DOHH2 (cell line): Measurements from ENCODE around the gene TMEM212.

Experiments used
- H3F3A ChIP-seq: fragments of 200-600 bp; sonication (generic), shearing (Covaris generic); 2 replicates; pipeline ENCODE4 v1.6.0; 2016; ENCODE audit warnings: antibody characterized with exemption, mild to moderate bottlenecking; ENCODE audit not compliant: control insufficient read depth, insufficient read depth
- H3K27ac ChIP-seq: fragments of 200-600 bp; sonication (generic); 2 replicates; pipeline ENCODE4 v1.5.1; 2014; ENCODE audit warnings: low read depth, mild to moderate bottlenecking, low read length, moderate library complexity
- H3K27me3 ChIP-seq: fragments of 200-600 bp; sonication (generic); 2 replicates; pipeline ENCODE4 v1.6.1; 2014; ENCODE audit warnings: mild to moderate bottlenecking, low read length, mixed read lengths; ENCODE audit not compliant: control insufficient read depth
- H3K36me3 ChIP-seq: fragments of 200-600 bp; sonication (generic); 2 replicates; pipeline ENCODE4 v1.6.1; 2014; ENCODE audit warnings: mild to moderate bottlenecking, low read length, moderate library complexity, mixed read lengths; ENCODE audit not compliant: control insufficient read depth
- H3K4me1 ChIP-seq: fragments of 200-600 bp; sonication (generic); 2 replicates; pipeline ENCODE4 v1.6.1; 2014; ENCODE audit warnings: mild to moderate bottlenecking, low read length, mixed read lengths; ENCODE audit not compliant: control insufficient read depth
- H3K4me2 ChIP-seq: fragments of 200-600 bp; sonication (generic); 2 replicates; pipeline ENCODE4 v1.6.0; 2014; ENCODE audit warnings: mild to moderate bottlenecking, low read length, moderate library complexity
- H3K4me3 ChIP-seq: fragments of 200-600 bp; sonication (generic); 2 replicates; pipeline ENCODE4 v1.5.1; 2014; ENCODE audit warnings: mild to moderate bottlenecking, low read length, mixed read lengths
- H3K79me2 ChIP-seq: fragments of 200-600 bp; sonication (generic); 2 replicates; pipeline ENCODE4 v1.6.1; 2014; ENCODE audit warnings: mild to moderate bottlenecking, low read length, mixed read lengths; ENCODE audit not compliant: control insufficient read depth
- H3K9me2 ChIP-seq: fragments of 200-600 bp; sonication (generic); replicated peaks from 2 replicates; pipeline ENCODE4 v1.6.1; 2014; ENCODE audit warnings: mild to moderate bottlenecking, low read length, mixed read lengths; ENCODE audit not compliant: control insufficient read depth
- H3K9me3 ChIP-seq: fragments of 200-600 bp; sonication (generic); 2 replicates; pipeline ENCODE4 v1.6.1; 2014; ENCODE audit warnings: antibody characterized with exemption, low read length, mixed read lengths; ENCODE audit not compliant: control insufficient read depth, insufficient read depth
- H4K20me1 ChIP-seq: fragments of 200-600 bp; sonication (generic); 2 replicates; pipeline ENCODE4 v1.6.0; 2014; ENCODE audit warnings: low read depth, mild to moderate bottlenecking, antibody characterized with exemption, low read length, moderate library complexity; ENCODE audit not compliant: control insufficient read depth, insufficient read depth
- EZH2phosphoT487 ChIP-seq: fragments of 200-600 bp; sonication (generic); IDR thresholded peaks from 2 replicates; pipeline ENCODE4 v1.6.1; 2017; ENCODE audit warnings: borderline replicate concordance, mild to moderate bottlenecking, antibody characterized with exemption, low read length, moderate library complexity, mixed read lengths
- TF ChIP-seq, protein P1 (sequence below): fragments of 200-600 bp; sonication (generic); IDR thresholded peaks from one replicate; pipeline ENCODE4 v1.5.1; 2014; ENCODE audit warnings: antibody characterized with exemption, mild to moderate bottlenecking, low read depth, low read length; ENCODE audit not compliant: poor library complexity, severe bottlenecking

Gene TMEM212

DNA sequence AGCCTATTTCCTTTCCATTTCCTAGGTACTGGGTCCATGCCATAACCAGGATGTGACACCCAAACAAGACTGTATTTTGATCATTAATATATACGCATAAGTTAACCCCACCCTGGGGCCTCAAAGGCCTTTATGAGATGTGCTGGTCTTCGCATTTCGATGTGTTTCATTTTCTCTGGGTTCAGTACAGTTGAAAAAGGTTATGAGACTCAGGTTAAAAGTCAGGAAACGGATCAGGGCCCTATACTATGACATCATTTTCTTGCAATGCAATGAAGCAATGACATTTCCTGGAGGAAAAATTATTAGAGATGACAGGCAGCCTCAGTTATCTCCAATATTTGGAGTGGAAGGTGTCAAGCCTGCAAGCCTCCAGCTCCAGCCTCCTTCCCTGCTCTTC is 31.7 kb downstream of the TMEM212 start:
- Histone ChIP-seq H3K4me2 (no peak overlapping the region), H3K79me2 (no peaks in the 10 kb centered on the region), H3K36me3 (no peaks in the 10 kb centered on the region), H3K4me3 (no peak overlapping the region), H4K20me1 (no peaks in the 10 kb centered on the region), H3K4me1 (no peaks in the 10 kb centered on the region), H3F3A (no peaks in the 10 kb centered on the region), H3K9me3 (no peaks in the 10 kb centered on the region), H3K27me3 (no peaks in the 10 kb centered on the region), H3K27ac (no peak overlapping the region), H3K9me2 (no peaks in the 10 kb centered on the region)
- no peak for TF ChIP-seq EZH2phosphoT487
- TF ChIP-seq, protein P1, sequence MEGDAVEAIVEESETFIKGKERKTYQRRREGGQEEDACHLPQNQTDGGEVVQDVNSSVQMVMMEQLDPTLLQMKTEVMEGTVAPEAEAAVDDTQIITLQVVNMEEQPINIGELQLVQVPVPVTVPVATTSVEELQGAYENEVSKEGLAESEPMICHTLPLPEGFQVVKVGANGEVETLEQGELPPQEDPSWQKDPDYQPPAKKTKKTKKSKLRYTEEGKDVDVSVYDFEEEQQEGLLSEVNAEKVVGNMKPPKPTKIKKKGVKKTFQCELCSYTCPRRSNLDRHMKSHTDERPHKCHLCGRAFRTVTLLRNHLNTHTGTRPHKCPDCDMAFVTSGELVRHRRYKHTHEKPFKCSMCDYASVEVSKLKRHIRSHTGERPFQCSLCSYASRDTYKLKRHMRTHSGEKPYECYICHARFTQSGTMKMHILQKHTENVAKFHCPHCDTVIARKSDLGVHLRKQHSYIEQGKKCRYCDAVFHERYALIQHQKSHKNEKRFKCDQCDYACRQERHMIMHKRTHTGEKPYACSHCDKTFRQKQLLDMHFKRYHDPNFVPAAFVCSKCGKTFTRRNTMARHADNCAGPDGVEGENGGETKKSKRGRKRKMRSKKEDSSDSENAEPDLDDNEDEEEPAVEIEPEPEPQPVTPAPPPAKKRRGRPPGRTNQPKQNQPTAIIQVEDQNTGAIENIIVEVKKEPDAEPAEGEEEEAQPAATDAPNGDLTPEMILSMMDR = no peak

DNA sequence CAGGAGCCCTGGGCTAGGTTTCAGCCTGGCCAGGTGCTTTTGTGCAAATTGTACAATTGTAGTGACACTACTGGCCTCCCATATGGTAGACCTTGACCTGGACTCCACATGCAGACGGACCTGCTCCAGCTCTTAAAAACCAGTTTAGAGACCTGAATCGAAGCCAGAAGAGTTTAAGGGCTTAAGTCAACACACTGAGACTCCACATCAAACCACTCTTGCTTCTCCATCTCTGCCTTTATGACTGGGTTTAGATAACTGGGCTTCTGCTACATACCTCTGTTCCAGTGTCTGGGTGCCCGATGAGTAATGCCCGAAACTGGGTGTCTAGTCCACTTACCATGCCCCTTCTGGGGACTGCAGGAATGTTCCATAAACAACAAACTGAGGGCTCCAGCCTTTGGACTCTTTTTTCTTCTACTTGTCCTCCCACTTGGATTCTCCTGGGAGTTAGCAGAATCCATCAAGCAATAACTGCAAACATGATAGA is 32.8 kb downstream of the TMEM212 start:
- no peaks in the 10 kb centered on the region for H3K27me3 ChIP-seq
- H3K4me1 ChIP-seq = no peaks in the 10 kb centered on the region
- H3K9me3 ChIP-seq = no peaks in the 10 kb centered on the region
- H4K20me1 ChIP-seq = no peaks in the 10 kb centered on the region
- H3K27ac ChIP-seq = no peak overlapping the region
- no peak overlapping the region for H3K4me3 ChIP-seq
- H3F3A ChIP-seq = no peaks in the 10 kb centered on the region
- H3K79me2 ChIP-seq = no peaks in the 10 kb centered on the region
- no peaks in the 10 kb centered on the region for H3K36me3 ChIP-seq
- H3K4me2 ChIP-seq = no peak overlapping the region
- H3K9me2 ChIP-seq = no peaks in the 10 kb centered on the region
- no peak for TF ChIP-seq EZH2phosphoT487
- TF ChIP-seq, protein P1 = no peak

DNA sequence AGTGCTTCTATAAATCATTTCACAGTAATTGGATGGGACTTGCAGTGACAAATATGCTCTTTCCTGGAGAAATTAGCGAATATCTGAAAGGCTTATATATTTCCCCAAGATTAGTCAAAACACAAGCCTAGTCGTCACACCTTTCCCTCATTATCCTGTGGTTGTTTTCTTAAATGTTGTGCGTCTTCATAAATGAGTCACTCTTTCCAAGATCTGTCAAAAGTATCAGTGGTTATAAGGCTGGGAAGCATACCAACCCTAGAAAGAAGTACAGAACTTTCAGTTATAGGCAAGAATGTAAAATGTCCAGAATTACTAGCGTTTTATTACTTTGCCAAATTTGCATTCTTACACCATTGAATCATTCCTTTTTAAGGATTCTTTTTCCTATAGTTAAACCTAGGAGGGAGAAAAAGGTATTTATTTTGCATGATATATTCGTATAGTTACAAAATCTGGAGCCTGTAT is 33.6 kb downstream of the TMEM212 start:
- Histone ChIP-seq H3K4me3 (no peak overlapping the region), H3F3A (no peaks in the 10 kb centered on the region), H3K27ac (no peak overlapping the region), H3K4me2 (no peak overlapping the region), H4K20me1 (no peaks in the 10 kb centered on the region), H3K36me3 (no peaks in the 10 kb centered on the region), H3K4me1 (no peaks in the 10 kb centered on the region), H3K79me2 (no peaks in the 10 kb centered on the region), H3K9me3 (no peaks in the 10 kb centered on the region), H3K9me2 (no peaks in the 10 kb centered on the region), H3K27me3 (no peaks in the 10 kb centered on the region)
- TF ChIP-seq, protein P1 = no peak
- TF ChIP-seq EZH2phosphoT487 = no peak
